ENCODE results near the gene DIP2B. TPM values are rescaled to one million over a fixed set of nuclear protein-coding genes. Genes with fewer than 3 reads are reported as not detected.
A peak's percentile ranks its signal among the peaks of the same experiment; 100 is the strongest.

DIP2B gene
- polyA plus RNA-seq, 2 donors = 7.2 to 10.0 TPM

DNA sequence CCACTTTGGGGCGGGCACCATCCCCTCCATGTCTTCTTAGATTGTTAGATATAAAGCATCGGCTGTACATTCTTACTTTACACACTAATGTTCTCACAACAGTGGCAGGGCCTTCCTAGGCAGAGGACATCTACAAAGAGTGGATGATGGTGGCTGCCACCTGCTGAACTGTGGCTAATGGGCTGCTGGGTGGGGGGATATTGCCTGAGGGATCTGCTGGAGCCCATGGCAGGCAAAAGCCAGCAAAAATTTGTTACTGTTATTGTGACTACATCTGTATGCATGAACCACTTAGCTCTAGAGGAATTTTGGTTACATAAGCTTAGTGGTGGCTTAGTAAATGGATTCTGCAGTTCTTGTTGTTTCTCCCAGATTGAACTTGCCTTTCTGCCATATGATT lies 52.6 kb downstream of the DIP2B start:
- H3K4me1 ChIP-seq (ENCODE audit: control insufficient read depth in 2 of 2, insufficient read depth in 2 of 2, low read length in 1 of 2) = no peaks in the 10 kb centered on the region
- H3K9me3 ChIP-seq (ENCODE audit: control insufficient read depth in 2 of 2, insufficient read depth in 1 of 2, low read depth in 1 of 2, low read length in 1 of 2) = no peaks in the 10 kb centered on the region
- H3K36me3 ChIP-seq (ENCODE audit: control insufficient read depth in 2 of 2, insufficient read depth in 2 of 2, low read length in 1 of 2) = peaks cover 0 to 2% of the 10 kb centered on the region in 2 donors
- no peaks in the 10 kb centered on the region for H3K27me3 ChIP-seq (ENCODE audit: control insufficient read depth in 1 of 2, insufficient read depth in 2 of 2, low read length in 2 of 2)
- H3K4me3 ChIP-seq (ENCODE audit: low read depth in 1 of 2, low read length in 2 of 2) = no peak overlapping the region
- 95 to 99% methylated on average over 2 of the region's 2 CpGs for WGBS, 2 donors
- peak overlapping the region in 1 of 2 donors; percentile 49 for H3K27ac ChIP-seq (ENCODE audit: low read depth in 2 of 2, low read length in 1 of 2)

DNA sequence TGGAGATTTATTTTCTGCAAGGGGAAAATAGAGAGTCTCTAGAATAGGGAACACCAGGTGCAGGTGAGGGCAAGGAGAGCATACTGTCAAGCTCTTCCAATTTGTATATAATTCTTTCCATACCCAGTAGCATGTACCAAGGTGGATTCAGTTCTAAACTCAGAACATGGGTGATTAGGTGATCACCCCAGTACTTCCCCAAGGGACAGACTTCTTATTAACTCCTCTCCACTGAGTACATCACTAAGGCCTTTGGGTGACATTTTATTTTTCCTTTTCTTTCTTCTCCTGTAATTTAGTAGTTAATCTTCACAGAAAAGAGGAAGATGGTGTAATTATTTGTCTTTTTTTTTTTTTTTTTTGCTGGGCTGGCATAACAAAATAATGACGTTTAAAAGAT lies 54.2 kb downstream of the DIP2B start:
- WGBS, 2 donors = 32 to 56% methylated on average over 1 of the region's 1 CpG
- H3K4me3 ChIP-seq (ENCODE audit: low read depth in 1 of 2, low read length in 2 of 2) = no peak overlapping the region
- no peaks in the 10 kb centered on the region for H3K4me1 ChIP-seq (ENCODE audit: control insufficient read depth in 2 of 2, insufficient read depth in 2 of 2, low read length in 1 of 2)

DNA sequence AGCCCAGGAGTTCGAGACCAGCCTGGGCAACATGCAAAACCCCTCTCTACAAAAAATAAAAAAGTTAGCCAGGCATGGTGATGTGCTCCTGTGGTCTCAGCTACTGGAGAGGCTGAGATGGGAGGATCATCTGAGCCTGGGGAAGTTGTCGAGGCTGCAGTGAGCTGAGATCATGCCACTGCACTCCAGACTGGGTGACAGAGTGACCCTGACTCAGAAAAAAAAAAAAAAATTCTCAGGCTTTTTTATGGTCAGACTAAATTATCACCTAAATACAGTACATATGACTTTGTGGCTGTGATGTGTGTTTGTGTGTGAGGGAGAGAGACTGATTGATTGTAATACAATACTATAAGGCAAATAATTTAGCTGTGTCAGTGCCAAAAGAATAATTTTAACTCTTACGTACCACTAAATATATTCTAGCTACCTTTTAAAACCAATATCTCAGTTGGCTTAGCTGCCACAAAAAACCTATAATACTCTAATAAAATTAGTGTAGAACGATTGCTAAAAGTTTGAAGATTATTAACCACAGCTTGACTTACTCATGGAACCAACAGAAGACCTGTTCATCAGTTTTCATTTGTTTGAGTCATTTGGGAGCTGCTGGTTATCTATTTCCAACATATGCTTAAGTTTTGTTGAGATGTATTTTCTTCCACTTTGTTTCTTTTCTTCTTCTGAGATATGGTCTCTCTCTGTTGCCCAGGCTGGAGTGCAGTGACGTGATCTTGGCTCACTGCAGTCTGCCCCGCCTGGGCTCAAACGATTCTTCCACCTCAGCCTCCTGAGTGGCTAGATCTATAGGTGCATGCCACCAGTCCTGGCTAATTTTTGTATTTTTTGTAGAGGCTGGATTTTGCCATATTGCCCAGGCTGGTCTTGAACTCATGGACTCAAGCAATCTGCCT lies 58.0 kb downstream of the DIP2B start:
- Histone ChIP-seq H3K27ac (ENCODE audit: low read depth in 2 of 2, low read length in 1 of 2) (no peak overlapping the region), H3K27me3 (ENCODE audit: control insufficient read depth in 1 of 2, insufficient read depth in 2 of 2, low read length in 2 of 2) (no peaks in the 10 kb centered on the region), H3K4me1 (ENCODE audit: control insufficient read depth in 2 of 2, insufficient read depth in 2 of 2, low read length in 1 of 2) (no peaks in the 10 kb centered on the region), H3K36me3 (ENCODE audit: control insufficient read depth in 2 of 2, insufficient read depth in 2 of 2, low read length in 1 of 2) (no peaks in the 10 kb centered on the region), H3K9me3 (ENCODE audit: control insufficient read depth in 2 of 2, insufficient read depth in 1 of 2, low read depth in 1 of 2, low read length in 1 of 2) (no peaks in the 10 kb centered on the region), H3K4me3 (ENCODE audit: low read depth in 1 of 2, low read length in 2 of 2) (no peak overlapping the region)
- WGBS, 2 donors = 77 to 84% methylated on average over 7 of the region's 7 CpGs

More for the DNA sequence above, 54.2 kb downstream of the DIP2B start:
- Histone ChIP-seq H3K27ac (ENCODE audit: low read depth in 2 of 2, low read length in 1 of 2) (no peak overlapping the region), H3K9me3 (ENCODE audit: control insufficient read depth in 2 of 2, insufficient read depth in 1 of 2, low read depth in 1 of 2, low read length in 1 of 2) (no peaks in the 10 kb centered on the region), H3K36me3 (ENCODE audit: control insufficient read depth in 2 of 2, insufficient read depth in 2 of 2, low read length in 1 of 2) (peaks cover 0 to 2% of the 10 kb centered on the region in 2 donors), H3K27me3 (ENCODE audit: control insufficient read depth in 1 of 2, insufficient read depth in 2 of 2, low read length in 2 of 2) (no peaks in the 10 kb centered on the region)

DNA sequence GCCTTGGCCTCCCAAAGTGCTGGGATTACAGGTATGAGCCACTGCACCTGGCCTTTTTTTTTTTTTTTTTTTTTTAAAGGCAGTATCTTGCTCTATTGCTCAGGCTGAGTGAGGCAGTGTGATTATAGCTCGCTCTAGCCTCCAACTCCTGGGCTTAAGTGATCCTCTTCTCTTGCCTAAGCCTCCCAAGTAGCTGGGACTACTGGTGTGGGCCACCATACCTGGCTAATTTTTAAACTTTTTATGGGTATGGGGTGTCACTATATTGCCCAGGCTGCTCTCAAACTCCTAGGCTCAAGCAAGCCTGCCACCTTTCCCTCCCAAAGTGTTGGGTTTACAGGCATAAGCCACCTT lies 58.6 kb downstream of the DIP2B start:
- H3K36me3 ChIP-seq (ENCODE audit: control insufficient read depth in 2 of 2, insufficient read depth in 2 of 2, low read length in 1 of 2) = no peaks in the 10 kb centered on the region
- H3K27me3 ChIP-seq (ENCODE audit: control insufficient read depth in 1 of 2, insufficient read depth in 2 of 2, low read length in 2 of 2) = no peaks in the 10 kb centered on the region
- H3K27ac ChIP-seq (ENCODE audit: low read depth in 2 of 2, low read length in 1 of 2) = no peak overlapping the region
- H3K9me3 ChIP-seq (ENCODE audit: control insufficient read depth in 2 of 2, insufficient read depth in 1 of 2, low read depth in 1 of 2, low read length in 1 of 2) = no peaks in the 10 kb centered on the region
- H3K4me3 ChIP-seq (ENCODE audit: low read depth in 1 of 2, low read length in 2 of 2) = no peak overlapping the region
- WGBS, 2 donors = 97 to 100% methylated on average over 1 of the region's 1 CpG
- H3K4me1 ChIP-seq (ENCODE audit: control insufficient read depth in 2 of 2, insufficient read depth in 2 of 2, low read length in 1 of 2) = no peaks in the 10 kb centered on the region

DNA sequence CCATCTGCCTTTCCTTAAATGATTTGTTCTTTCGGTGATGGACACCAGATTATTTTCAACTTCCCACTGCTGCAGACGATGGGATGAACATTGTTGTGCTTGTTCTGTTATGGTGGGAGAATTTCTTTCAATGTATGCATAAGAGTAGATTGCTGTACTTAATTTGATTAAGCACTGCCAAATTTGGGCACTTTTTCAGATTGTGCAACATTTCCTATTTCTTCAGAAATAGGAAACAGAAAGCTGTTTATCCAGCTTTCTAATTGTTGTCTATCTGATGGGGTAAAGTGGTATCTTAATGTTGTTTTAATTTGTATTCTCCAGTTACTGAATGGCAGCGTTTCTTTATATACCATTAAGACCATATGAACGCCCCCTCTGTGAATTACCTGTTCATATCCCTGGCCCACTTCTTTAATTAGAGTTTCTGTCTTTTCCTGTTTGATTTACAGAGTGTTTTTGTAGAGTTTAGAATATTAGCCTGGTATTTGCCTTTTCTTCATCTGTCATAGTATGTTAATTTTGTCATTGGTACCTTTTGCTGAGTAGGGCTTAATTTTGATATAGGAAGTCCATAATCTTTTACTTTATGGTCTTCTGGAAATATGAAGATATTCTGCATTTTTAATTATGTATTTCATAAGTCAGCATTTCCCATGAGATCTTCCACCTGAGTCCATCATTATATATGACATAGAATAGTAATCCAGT lies 59.6 kb downstream of the DIP2B start:
- Histone ChIP-seq H3K4me3 (ENCODE audit: low read depth in 1 of 2, low read length in 2 of 2) (no peak overlapping the region), H3K27ac (ENCODE audit: low read depth in 2 of 2, low read length in 1 of 2) (no peak overlapping the region), H3K9me3 (ENCODE audit: control insufficient read depth in 2 of 2, insufficient read depth in 1 of 2, low read depth in 1 of 2, low read length in 1 of 2) (no peaks in the 10 kb centered on the region), H3K36me3 (ENCODE audit: control insufficient read depth in 2 of 2, insufficient read depth in 2 of 2, low read length in 1 of 2) (no peaks in the 10 kb centered on the region), H3K4me1 (ENCODE audit: control insufficient read depth in 2 of 2, insufficient read depth in 2 of 2, low read length in 1 of 2) (peaks cover 0 to 2% of the 10 kb centered on the region in 2 donors), H3K27me3 (ENCODE audit: control insufficient read depth in 1 of 2, insufficient read depth in 2 of 2, low read length in 2 of 2) (no peaks in the 10 kb centered on the region)
- 67 to 76% methylated on average over 4 of the region's 4 CpGs for WGBS, 2 donors

DNA sequence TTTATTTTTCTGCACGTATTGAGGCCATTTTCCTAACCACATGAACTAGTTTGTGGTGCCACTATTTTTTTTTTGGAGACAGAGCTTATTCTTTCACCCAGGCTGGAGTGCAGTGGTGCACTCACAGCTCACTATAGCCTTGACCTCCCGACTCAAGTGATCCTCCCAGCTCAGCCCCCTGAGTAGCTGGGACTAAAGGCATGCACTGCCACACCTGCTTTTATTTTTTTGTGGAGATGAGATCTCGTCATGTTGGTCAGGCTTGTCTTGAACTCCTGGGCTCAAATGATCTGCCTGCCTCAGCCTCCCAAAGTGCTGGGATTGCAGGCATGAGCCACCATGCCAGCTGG lies 60.1 kb downstream of the DIP2B start:
- H3K27me3 ChIP-seq (ENCODE audit: control insufficient read depth in 1 of 2, insufficient read depth in 2 of 2, low read length in 2 of 2) = no peaks in the 10 kb centered on the region
- no peak overlapping the region for H3K27ac ChIP-seq (ENCODE audit: low read depth in 2 of 2, low read length in 1 of 2)
- 83 to 87% methylated on average over 3 of the region's 3 CpGs for whole genome bisulfite sequencing, 2 donors
- no peak overlapping the region for H3K4me3 ChIP-seq (ENCODE audit: low read depth in 1 of 2, low read length in 2 of 2)
- H3K9me3 ChIP-seq (ENCODE audit: control insufficient read depth in 2 of 2, insufficient read depth in 1 of 2, low read depth in 1 of 2, low read length in 1 of 2) = no peaks in the 10 kb centered on the region
- H3K36me3 ChIP-seq (ENCODE audit: control insufficient read depth in 2 of 2, insufficient read depth in 2 of 2, low read length in 1 of 2) = no peaks in the 10 kb centered on the region
- H3K4me1 ChIP-seq (ENCODE audit: control insufficient read depth in 2 of 2, insufficient read depth in 2 of 2, low read length in 1 of 2) = peaks cover 0 to 2% of the 10 kb centered on the region in 2 donors

DNA sequence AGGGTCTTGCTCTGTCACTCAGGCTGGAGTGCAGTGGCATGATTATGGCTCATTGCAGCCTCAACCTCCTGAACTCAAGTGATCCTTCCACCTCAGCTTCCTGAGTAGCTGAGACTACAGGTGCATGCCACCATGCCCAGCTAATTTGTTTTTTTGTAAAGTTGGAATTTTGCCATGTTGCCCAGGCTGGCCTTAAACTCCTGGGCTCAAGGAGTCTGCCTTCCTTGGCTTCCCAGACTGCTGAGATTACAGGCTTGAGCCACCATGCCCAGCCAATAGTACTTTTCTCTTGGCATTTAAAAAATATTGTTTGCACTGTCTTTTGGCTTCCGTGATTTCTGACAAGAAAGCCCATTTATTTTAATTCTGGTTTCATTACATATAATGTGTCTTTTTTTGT lies 61.3 kb downstream of the DIP2B start:
- WGBS, 2 donors = 79 to 92% methylated on average over 1 of the region's 1 CpG
- no peaks in the 10 kb centered on the region for H3K36me3 ChIP-seq (ENCODE audit: control insufficient read depth in 2 of 2, insufficient read depth in 2 of 2, low read length in 1 of 2)
- H3K4me3 ChIP-seq (ENCODE audit: low read depth in 1 of 2, low read length in 2 of 2) = no peak overlapping the region
- no peaks in the 10 kb centered on the region for H3K27me3 ChIP-seq (ENCODE audit: control insufficient read depth in 1 of 2, insufficient read depth in 2 of 2, low read length in 2 of 2)
- H3K4me1 ChIP-seq (ENCODE audit: control insufficient read depth in 2 of 2, insufficient read depth in 2 of 2, low read length in 1 of 2) = peaks cover 0 to 2% of the 10 kb centered on the region in 2 donors
- H3K27ac ChIP-seq (ENCODE audit: low read depth in 2 of 2, low read length in 1 of 2) = peak overlapping the region in 1 of 2 donors; percentile 22
- no peaks in the 10 kb centered on the region for H3K9me3 ChIP-seq (ENCODE audit: control insufficient read depth in 2 of 2, insufficient read depth in 1 of 2, low read depth in 1 of 2, low read length in 1 of 2)

DNA sequence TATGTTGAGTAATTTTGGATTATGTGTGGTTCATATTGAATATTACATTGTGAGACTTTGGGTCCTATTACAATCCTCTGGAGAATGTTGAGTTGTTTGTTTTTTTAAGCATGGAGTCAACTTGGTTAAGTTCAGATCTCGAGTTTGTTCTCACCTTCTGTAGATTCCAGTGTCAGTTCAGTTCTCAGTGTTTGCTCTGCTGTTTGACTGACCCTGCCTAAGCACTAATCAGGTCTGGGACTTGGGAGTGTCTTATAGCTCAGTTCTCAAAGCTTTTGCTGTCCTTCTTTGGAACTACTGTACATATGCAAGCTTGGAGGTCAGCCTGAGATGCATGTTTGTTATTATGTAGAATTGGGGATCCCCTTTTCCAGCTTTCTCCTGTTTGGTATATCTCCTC lies 63.1 kb downstream of the DIP2B start:
- no peaks in the 10 kb centered on the region for H3K9me3 ChIP-seq (ENCODE audit: control insufficient read depth in 2 of 2, insufficient read depth in 1 of 2, low read depth in 1 of 2, low read length in 1 of 2)
- no peak overlapping the region for H3K4me3 ChIP-seq (ENCODE audit: low read depth in 1 of 2, low read length in 2 of 2)
- H3K27me3 ChIP-seq (ENCODE audit: control insufficient read depth in 1 of 2, insufficient read depth in 2 of 2, low read length in 2 of 2) = no peaks in the 10 kb centered on the region
- peaks cover 0 to 2% of the 10 kb centered on the region in 2 donors for H3K4me1 ChIP-seq (ENCODE audit: control insufficient read depth in 2 of 2, insufficient read depth in 2 of 2, low read length in 1 of 2)
- H3K36me3 ChIP-seq (ENCODE audit: control insufficient read depth in 2 of 2, insufficient read depth in 2 of 2, low read length in 1 of 2) = no peaks in the 10 kb centered on the region
- 38 to 54% methylated on average over 1 of the region's 1 CpG for WGBS, 2 donors
- peak overlapping the region in 1 of 2 donors; percentile 40 for H3K27ac ChIP-seq (ENCODE audit: low read depth in 2 of 2, low read length in 1 of 2)

DNA sequence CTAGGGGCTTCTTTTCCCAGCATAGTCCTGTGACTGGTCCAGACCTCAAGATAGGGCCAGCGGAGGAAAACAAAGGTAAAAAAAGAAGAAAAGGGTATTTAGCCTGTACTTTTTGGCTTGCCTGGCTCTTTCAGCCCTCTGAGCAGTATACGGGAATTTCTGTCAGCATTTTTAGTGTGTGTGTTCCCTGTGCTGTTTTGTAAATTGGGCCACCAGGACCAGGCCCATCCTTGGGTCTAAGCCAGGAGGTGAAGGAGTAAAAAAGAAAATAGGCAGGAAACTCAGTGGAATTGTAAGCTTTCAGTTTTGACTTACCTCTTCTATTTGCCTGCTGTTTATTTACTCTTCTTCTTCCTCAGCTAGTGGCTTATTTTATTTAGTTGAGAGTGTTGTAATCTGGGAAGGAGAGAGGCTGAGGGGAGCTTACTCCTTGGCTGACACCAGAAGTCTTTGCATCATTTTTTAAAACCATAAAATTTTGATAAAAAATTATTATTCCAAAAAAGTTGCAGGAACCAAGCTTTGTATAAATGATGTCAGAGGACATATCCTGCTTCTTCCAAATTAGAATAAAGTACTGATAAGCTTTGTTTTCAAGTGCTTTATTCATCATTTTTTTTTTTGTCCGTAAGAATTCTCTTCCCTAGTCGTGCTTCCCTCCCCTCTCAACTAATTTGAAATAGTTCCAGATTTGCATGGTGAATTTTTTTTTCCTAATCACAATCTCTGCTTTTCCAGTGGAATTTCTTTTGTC lies 63.7 kb downstream of the DIP2B start:
- H3K36me3 ChIP-seq (ENCODE audit: control insufficient read depth in 2 of 2, insufficient read depth in 2 of 2, low read length in 1 of 2) = no peaks in the 10 kb centered on the region
- H3K4me1 ChIP-seq (ENCODE audit: control insufficient read depth in 2 of 2, insufficient read depth in 2 of 2, low read length in 1 of 2) = peaks cover 2% of the 10 kb centered on the region in 2 donors
- no peaks in the 10 kb centered on the region for H3K27me3 ChIP-seq (ENCODE audit: control insufficient read depth in 1 of 2, insufficient read depth in 2 of 2, low read length in 2 of 2)
- WGBS, 2 donors = 49 to 53% methylated on average over 4 of the region's 4 CpGs
- H3K27ac ChIP-seq (ENCODE audit: low read depth in 2 of 2, low read length in 1 of 2) = peak overlapping the region; percentile 40 to 49
- no peak overlapping the region for H3K4me3 ChIP-seq (ENCODE audit: low read depth in 1 of 2, low read length in 2 of 2)
- H3K9me3 ChIP-seq (ENCODE audit: control insufficient read depth in 2 of 2, insufficient read depth in 1 of 2, low read depth in 1 of 2, low read length in 1 of 2) = no peaks in the 10 kb centered on the region
